HG02885 (cell line): Measurements from ENCODE around the gene HACE1.
"Not testable (repeated sequence)": the region's sequence is repeated elsewhere in the genome, so short reads cannot be mapped to it uniquely, and the experiment has no call there.

Experiments
- ATAC-seq: cut with Tn5 transposase; IDR thresholded peaks from one replicate; pipeline ENCODE4 v1.9.1; 2021; ENCODE audit warnings: mild to moderate bottlenecking; ENCODE audit not compliant: unreplicated experiment, poor library complexity

The HACE1 gene

GRCh38 chr6:104859225-104860146 lies at the start of gene HACE1:
TSS of gene HACE1 (minus strand) at chr6:104859919. CDS start at chr6:104859642, 277 bp downstream.
- peak; percentile 98 for ATAC-seq

GRCh38 chr6:104908888-104909525 lies 49.3 kb upstream of the HACE1 start:
- ATAC-seq = no peak

DNA sequence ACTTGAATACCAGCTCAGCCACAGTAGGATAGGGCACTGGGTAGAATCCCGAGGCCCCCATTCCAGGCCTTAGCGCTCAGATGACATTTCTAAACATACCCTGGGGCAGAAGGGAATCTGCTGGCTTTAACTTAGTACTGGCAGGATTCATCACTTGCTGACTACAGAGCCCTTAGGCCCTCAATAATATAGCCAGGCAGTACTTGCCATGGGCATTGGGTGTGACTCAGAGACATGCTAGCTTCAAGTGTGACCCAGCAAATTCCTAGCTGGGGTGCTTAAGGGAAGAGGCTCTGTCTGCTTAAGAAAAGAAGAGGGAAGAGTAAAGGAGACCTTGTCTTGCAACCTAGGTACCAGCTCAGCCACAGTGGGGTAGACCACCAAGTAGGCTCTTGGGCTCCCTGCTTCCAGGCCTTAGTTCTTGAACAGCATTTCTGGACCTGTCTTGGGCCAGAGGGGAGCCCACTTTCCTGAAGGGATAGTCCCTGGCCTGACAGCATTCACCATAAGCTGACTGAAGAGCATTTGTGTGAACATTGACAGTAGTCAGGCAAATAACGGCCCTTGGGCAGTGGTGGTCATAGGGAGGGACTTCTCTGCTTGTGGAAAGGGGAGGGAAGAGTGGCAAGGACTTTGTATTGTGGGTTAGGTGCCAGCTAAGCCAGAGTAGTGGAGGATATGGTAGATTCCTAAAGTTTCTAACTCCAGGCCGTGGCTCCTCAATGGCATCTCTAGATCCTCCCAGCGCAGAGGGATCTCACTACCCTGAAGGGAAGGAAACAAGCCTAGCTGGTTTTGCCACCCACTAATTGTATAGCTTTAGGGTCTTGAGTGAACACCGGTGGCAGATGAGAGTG lies 48.5 kb upstream of the HACE1 start:
- no peak for ATAC-seq

GRCh38 chr6:104898893-104899292 lies 39.2 kb upstream of the HACE1 start:
- ATAC-seq = not testable (repeated sequence)

- no peak for ATAC-seq
Observed at GRCh38 chr6:104896914-104897313, 37.2 kb upstream of the HACE1 start.

DNA sequence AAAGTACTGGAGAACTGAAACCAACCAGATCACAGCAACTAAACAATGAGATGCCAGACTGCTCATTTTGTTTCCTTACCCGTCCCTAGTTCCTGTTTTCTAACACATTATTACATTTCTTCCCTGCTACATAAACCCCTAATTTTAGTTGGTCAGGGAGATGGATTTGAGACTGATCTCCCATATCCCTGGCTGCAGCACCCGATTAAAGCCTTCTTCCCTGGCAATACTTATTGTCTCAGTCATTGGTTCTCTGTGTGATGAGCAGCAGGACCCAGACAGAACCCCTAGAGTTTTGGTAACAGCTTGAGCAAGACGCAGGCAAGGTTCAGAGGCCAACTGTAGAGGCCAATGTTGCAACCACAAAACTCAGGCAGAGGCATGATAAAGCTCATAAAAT lies 28.3 kb upstream of the HACE1 start:
- ATAC-seq = no peak

GRCh38 chr6:104887350-104887749 lies 27.6 kb upstream of the HACE1 start:
- no peak for ATAC-seq

- no peak for ATAC-seq
Observed at GRCh38 chr6:104885518-104886043, 25.9 kb upstream of the HACE1 start.

- ATAC-seq = no peak
Observed at GRCh38 chr6:104884867-104885517, 25.3 kb upstream of the HACE1 start.

DNA sequence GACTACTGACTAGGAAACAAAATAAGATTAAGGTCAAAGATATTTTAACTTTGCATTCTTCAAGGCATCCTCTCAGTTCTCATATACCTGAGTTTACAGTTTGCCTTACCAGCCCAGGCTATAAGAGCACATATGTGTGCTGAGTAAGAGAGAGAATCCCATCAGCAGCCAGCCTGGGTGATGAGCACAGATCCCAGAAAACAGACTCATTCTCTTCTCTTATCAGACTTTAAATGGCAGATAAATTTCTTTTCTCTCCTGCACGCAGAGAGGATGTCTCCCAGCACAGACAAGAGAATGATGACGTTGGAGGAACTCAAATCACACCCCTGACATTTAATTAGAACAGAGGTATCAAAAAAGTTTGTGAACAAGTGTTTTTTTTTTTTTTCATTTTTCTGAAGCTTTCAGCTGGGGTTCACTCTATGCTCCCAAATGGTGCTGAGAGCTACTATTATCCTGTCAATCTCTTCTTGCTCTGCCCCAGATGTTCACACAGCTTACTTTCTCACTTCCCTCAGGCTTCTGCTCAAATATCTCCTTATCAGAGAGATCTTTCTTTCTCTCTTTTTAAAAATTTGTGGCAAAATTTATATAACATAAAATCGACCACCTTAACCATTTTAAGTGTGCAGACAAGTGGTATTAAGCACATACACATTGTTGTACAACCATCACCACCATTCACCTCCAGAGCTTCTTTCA lies 22.4 kb upstream of the HACE1 start:
- ATAC-seq = no peak

DNA sequence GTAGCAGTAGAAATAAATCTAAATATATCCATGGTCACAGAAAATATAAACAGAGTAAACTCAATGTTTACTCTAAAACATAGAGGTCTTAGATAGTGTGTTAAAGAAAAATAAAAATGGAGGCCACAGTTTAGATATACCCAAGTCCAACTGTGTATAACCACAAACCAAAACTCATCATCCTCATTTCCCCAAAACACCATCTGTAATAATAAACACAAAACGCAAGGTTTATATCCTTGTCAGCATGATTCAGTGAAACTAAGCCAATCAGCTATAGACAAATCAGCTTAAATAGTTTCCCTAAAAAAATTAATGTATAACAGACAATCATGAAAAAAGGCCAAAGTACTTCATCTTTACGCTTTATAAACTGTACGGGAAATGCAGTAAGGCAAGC lies 2.7 kb upstream of the HACE1 start:
- ATAC-seq = no peak

GRCh38 chr6:104860221-104860620 lies 502 bp upstream of the HACE1 start:
- no peak for ATAC-seq

- ATAC-seq = no peak
Observed at GRCh38 chr6:104858642-104859041, 1.1 kb downstream of the HACE1 start.

DNA sequence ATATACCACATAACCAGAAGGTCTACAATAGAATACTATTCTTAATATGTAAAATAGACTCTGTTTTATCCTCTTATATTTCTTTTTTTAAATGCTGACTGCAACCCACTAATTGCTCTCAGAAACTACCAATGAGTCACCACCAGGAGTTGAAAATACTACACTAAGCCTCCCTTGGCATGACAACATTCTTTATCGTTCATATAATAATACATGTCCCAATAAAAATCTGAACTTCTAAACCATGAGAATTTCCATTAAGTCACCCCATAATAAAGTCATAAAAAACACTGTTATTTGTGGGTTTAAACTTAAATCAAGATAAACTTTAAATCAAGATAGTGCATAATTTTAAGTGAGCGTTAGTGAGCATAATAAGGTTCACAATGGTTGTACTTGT lies 4.2 kb downstream of the HACE1 start:
- ATAC-seq = no peak

DNA sequence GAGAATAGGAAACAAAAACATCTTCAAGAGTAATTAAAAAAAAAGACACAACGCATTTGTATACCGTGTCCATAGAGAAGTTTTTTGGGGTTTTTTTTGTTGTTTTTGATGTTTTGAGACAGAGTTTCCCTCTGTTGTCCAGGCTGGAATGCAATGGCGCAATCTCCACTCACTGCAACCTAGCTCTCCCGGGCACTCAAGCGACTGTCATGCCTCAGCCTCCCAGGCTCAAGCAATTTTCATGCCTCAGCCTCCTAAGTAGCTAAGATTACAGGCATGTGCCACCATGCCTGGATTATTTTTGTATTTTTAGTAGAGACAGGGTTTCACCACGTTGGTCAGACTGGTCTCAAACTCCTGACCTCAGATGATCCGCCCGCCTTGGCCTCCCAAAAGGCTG lies 12.0 kb downstream of the HACE1 start:
- ATAC-seq = not testable (repeated sequence)

DNA sequence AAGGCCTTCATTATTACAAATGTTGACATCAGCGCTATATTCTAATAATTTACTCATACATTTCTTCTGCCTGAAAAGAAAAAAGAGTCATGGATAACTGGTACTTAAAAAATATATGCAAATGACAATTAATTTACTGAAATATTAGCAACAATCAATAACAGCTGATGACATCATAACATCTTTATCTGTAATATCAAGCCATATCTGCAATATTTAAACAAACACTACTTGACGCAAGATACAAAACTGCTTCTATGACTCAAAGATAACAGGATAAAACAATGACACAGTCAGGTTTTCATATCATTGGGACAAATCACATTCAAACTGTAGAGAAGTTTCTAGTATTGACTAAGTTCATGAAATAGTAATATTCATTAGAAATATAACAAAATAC lies 16.5 kb downstream of the HACE1 start:
- ATAC-seq = no peak

DNA sequence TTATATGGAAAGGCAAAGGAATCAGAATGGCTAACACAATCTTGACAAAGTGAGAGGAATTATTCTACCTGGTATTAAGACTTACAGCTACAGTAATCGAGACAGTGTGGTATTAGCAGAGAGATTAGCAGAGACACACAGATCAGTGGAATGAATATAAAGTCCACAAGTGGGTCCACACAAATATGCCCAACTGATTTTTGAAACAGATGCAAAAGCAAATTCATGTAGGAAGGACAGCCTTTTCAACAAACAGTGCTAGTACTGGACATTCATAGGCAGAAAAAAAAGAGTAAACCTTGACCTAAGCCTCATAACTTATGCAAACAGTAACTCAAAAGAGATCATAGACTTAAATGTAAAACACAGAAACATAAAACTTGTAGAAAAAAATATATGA lies 22.6 kb downstream of the HACE1 start:
- no peak for ATAC-seq

DNA sequence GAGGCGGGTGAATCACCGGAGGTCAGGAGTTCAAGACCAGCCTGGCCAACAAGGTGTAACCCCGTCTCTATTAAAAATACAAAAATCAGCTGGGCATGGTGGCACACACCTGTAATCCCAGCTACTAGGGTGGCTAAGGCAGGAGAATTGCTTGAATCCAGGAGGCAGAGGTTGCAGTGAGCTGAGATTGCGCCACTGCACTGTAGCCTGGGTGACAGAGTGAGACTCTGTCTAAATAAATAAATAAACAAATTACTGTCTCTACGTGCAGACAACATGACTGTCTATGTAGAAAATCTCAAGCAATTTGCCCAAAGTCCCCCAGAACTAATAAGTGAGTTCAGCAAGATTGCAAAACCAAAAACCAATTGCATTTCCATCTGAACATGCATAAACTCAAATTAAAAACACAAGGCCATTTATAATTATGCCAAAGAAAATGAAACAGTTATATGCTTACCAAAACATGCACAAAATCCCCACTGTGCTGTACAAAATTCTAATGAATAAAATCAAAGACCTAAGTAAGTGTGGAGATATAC lies 23.2 kb downstream of the HACE1 start:
- ATAC-seq = not testable (repeated sequence)

- no peak for ATAC-seq
Observed at GRCh38 chr6:104835782-104836181, 23.9 kb downstream of the HACE1 start.
